ENCODE results near the gene SYT3. TPM values are rescaled to one million over a fixed set of nuclear protein-coding genes. Genes with fewer than 3 reads are reported as not detected.
"Not testable (repeated sequence)": the region's sequence is repeated elsewhere in the genome, so short reads cannot be mapped to it uniquely, and the experiment has no call there.

Gene SYT3
- total and polyA plus RNA-seq, 2 of the 8 experiments (the other 6 are each of a cell fraction or from before 2014, with no cell fraction given) = 6.7 to 17.3 TPM

- not testable (repeated sequence) for H3K27me3 ChIP-seq (replicated peaks in 1 of 4; ENCODE audit: control insufficient read depth in 3 of 4, extremely low read depth in 1 of 4, insufficient read depth in 3 of 4, low read length in 3 of 4); H3K18ac ChIP-seq (ENCODE audit: extremely low read depth, low read length); H3K9ac ChIP-seq (replicated peaks in 1 of 4; ENCODE audit: extremely low read depth in 1 of 4, low read depth in 3 of 4, low read length in 3 of 4); H3K4me2 ChIP-seq (ENCODE audit: insufficient read depth in 1 of 2, low read depth in 2 of 2, low read length in 2 of 2); H3K27ac ChIP-seq (ENCODE audit: low read depth, low read length); H3K79me2 ChIP-seq (ENCODE audit: control insufficient read depth in 1 of 2, insufficient read depth in 2 of 2, low read length in 2 of 2); H3K23ac ChIP-seq (ENCODE audit: insufficient read length); H4K91ac ChIP-seq (replicated peaks; ENCODE audit: insufficient read length, low read length); H2BK120ac ChIP-seq (replicated peaks; ENCODE audit: low read depth, low read length); H3K79me1 ChIP-seq (ENCODE audit: low read depth, low read length); H4K20me1 ChIP-seq (replicated peaks in 1 of 2; ENCODE audit: control insufficient read depth in 1 of 2, insufficient read depth in 2 of 2, low read length in 2 of 2); H3K56ac ChIP-seq (replicated peaks; ENCODE audit: insufficient read length, low read depth, low read length); FAIRE-seq; H2AFZ ChIP-seq (ENCODE audit: low read length); H4K8ac ChIP-seq (ENCODE audit: extremely low read depth, insufficient read depth, low read length); H2BK20ac ChIP-seq (ENCODE audit: low read length); H3K36me3 ChIP-seq (ENCODE audit: control insufficient read depth in 2 of 4, insufficient read depth in 4 of 4, low read length in 3 of 4); H3K4ac ChIP-seq (replicated peaks; ENCODE audit: insufficient read length, low read depth, low read length); H2BK15ac ChIP-seq (ENCODE audit: low read length); H3K9me3 ChIP-seq (ENCODE audit: insufficient read depth in 2 of 2, low read depth in 1 of 2, low read length in 1 of 2); H3K4me1 ChIP-seq (replicated peaks in 1 of 4; ENCODE audit: control insufficient read depth in 3 of 4, insufficient read depth in 4 of 4, low read length in 3 of 4); H3K23me2 ChIP-seq (ENCODE audit: low read depth, low read length); H4K5ac ChIP-seq (ENCODE audit: insufficient read length, low read depth, low read length); H3K14ac ChIP-seq (ENCODE audit: insufficient read length); H2BK5ac ChIP-seq (ENCODE audit: low read depth, low read length); DNase-seq (ENCODE audit: low read depth in 1 of 2, low spot score in 2 of 2); H2BK12ac ChIP-seq (ENCODE audit: low read depth, low read length); H2AK5ac ChIP-seq (ENCODE audit: low read depth, low read length); H3K4me3 ChIP-seq (ENCODE audit: extremely low read depth in 1 of 4, insufficient read depth in 2 of 4, low read depth in 3 of 4, low read length in 4 of 4)
- ChIA-PET POLR2A (ENCODE audit: partially characterized antibody) (interaction anchor here (1.0 kb wide), 1 partner anchor 9 kb away, joined by 3 read pairs; no protein-coding TSS in a partner anchor), CTCF (ENCODE audit: partially characterized antibody) (interaction anchor here (4.9 kb wide), 1 partner anchor 25 kb away, joined by 26 read pairs; no protein-coding TSS in a partner anchor)
- WGBS, 2 experiments (ENCODE audit: extremely low coverage in 1 of 2, insufficient coverage in 1 of 2, insufficient read length in 1 of 2, insufficient replicate concordance in 2 of 2, low coverage in 1 of 2, low lambda C conversion rate in 2 of 2, missing lambda C conversion rate in 1 of 2) = 83% methylated on average over 20 of the region's 24 CpGs; no CpG with 5 or more reads in 1 of the 2 experiments
Observed at GRCh38 chr19:50581795-50582660, 57.7 kb downstream of the SYT3 start.

All from H1 (cell line).